ENCODE measurements around the gene CCNA2. TPM values are rescaled to one million over a fixed set of nuclear protein-coding genes. Genes with fewer than 3 reads are reported as not detected.

The CCNA2 gene
- total RNA-seq, 1 donor from 2014 or later: 74.7 TPM

Other genes with a start within 250 kb of the CCNA2 start
- gene ANXA5, start 126.9 kb downstream of the CCNA2 start, total RNA-seq: 105 and 107 TPM in 2 replicates
- not detected in 2 replicates for gene SMIM43, start 58.7 kb downstream of the CCNA2 start, total RNA-seq
- 62.1 and 65.9 TPM in 2 replicates for gene EXOSC9, start 22.6 kb downstream of the CCNA2 start, total RNA-seq
- 17.5 and 18.5 TPM in 2 replicates for gene BBS7, start 46.6 kb upstream of the CCNA2 start, total RNA-seq
- gene TRPC3, start 128.2 kb upstream of the CCNA2 start, total RNA-seq: 0.64 and 0.67 TPM in 2 replicates